ENCODE measurements around the gene TIMM21. TPM values are rescaled to one million over a fixed set of nuclear protein-coding genes. Genes with fewer than 3 reads are reported as not detected.

TIMM21 gene
- total and polyA plus RNA-seq, 9 of the 15 experiments (the other 6 are each of a cell fraction or from before 2014, with no cell fraction given) = 54.7 to 229 (median 83.3) TPM

GRCh38 chr18:74204526-74205152 is 56.3 kb downstream of the TIMM21 start:
- FAIRE-seq (no peak), DNase-seq (ENCODE audit: extremely low read depth in 1 of 4, low spot score in 3 of 4) (no peak), ATAC-seq (no peak)
- no peaks in the 10 kb centered on the region for H3K9me3 ChIP-seq (replicated peaks; ENCODE audit: control insufficient read depth, insufficient read depth, low read depth, low read length)
- H2AFZ ChIP-seq (ENCODE audit: low read depth, low read length) = no peak overlapping the region
- WGBS (ENCODE audit: insufficient coverage, low coverage, missing lambda C conversion rate) = 0% methylated on average over 2 of the region's 5 CpGs
- no peak overlapping the region for H3K9ac ChIP-seq (ENCODE audit: insufficient read depth in 1 of 2, low read depth in 2 of 2, low read length in 2 of 2)
- no peak overlapping the region for H3K4me2 ChIP-seq (ENCODE audit: insufficient read depth, low read length)
- POLR2A ChIA-PET = interaction anchor here (1.0 kb wide), 1 partner anchor 80 kb away, joined by 3 read pairs; no protein-coding TSS in a partner anchor
- BruUV-seq (replicated peaks) = no TSS peak
- CTCF ChIA-PET (ENCODE audit: low intra/inter-chr PET ratio) = no interaction called here
- no peaks in the 10 kb centered on the region for H3K9me1 ChIP-seq (ENCODE audit: control insufficient read depth, insufficient read depth, low read length)
- H3K36me3 ChIP-seq (ENCODE audit: control insufficient read depth, insufficient read depth, low read length) = no peaks in the 10 kb centered on the region
- in situ Hi-C loops (cut with MboI) (no loop called here), intact Hi-C loops (cut with micrococcal nuclease) (no loop called here)
- H3K4me3 ChIP-seq = no peak overlapping the region
- H3K4me1 ChIP-seq (replicated peaks in 1 of 2; ENCODE audit: control insufficient read depth in 2 of 2, insufficient read depth in 2 of 2, low read length in 2 of 2) = no peaks in the 10 kb centered on the region; a peak in 1 of 5 replicates
- no peak overlapping the region for H3K27ac ChIP-seq (ENCODE audit: extremely low read depth, low read depth, low read length)
- H3K79me2 ChIP-seq (ENCODE audit: control insufficient read depth, insufficient read depth, low read length) = no peaks in the 10 kb centered on the region
- no peaks in the 10 kb centered on the region for H4K20me1 ChIP-seq (replicated peaks; ENCODE audit: control insufficient read depth, insufficient read depth, low read length)
- H3K27me3 ChIP-seq (ENCODE audit: control insufficient read depth in 2 of 2, insufficient read depth in 2 of 2, low read length in 2 of 2) = peaks cover 0 to 15% of the 10 kb centered on the region in 2 experiments; a peak in 2 of 5 replicates
- no peak for TF ChIP-seq LCOR (CRISPR knock-in tag; IDR thresholded peaks at IDR 0.05)
- TF ChIP-seq HDGF (IDR thresholded peaks at IDR 0.05) = no peak
- TF ChIP-seq MGA (IDR thresholded peaks at IDR 0.05) = no peak
- TF ChIP-seq BRF1 (IDR thresholded peaks at IDR 0.05; ENCODE audit: borderline replicate concordance, extremely low read depth, insufficient read length) = no peak
- TF ChIP-seq L3MBTL2 (IDR thresholded peaks at IDR 0.05) = no peak
- no peak for TF ChIP-seq CREB1 (IDR thresholded peaks at IDR 0.05)
- TF ChIP-seq CREB1 (CRISPR knock-in tag; IDR thresholded peaks at IDR 0.05) = no peak
- no peak for TF ChIP-seq ZBTB8A (IDR thresholded peaks at IDR 0.05; ENCODE audit: partially characterized antibody)
- no peak for TF ChIP-seq NFRKB (IDR thresholded peaks at IDR 0.05; ENCODE audit: low read depth)
- TF ChIP-seq MIER1 (IDR thresholded peaks at IDR 0.05; ENCODE audit: low read depth) = no peak
- no peak for TF ChIP-seq JUNB (CRISPR knock-in tag; conservative IDR thresholded peaks at IDR 0.05)
- TF ChIP-seq ZNF766 (CRISPR knock-in tag; conservative IDR thresholded peaks at IDR 0.05) = no peak
- no peak for TF ChIP-seq FOXJ2 (tag; IDR thresholded peaks at IDR 0.05)
- no peak for TF ChIP-seq POLR3G (IDR thresholded peaks at IDR 0.05; ENCODE audit: extremely low read depth, insufficient read length, insufficient replicate concordance)

All from K562 (cell line).